GM21515 (cell line): ENCODE data around the gene BCAS4.

Experiments used
- ATAC-seq: cut with Tn5 transposase; IDR thresholded peaks from one replicate; pipeline ENCODE4 v1.9.1; 2021; ENCODE audit not compliant: unreplicated experiment

The BCAS4 gene

DNA sequence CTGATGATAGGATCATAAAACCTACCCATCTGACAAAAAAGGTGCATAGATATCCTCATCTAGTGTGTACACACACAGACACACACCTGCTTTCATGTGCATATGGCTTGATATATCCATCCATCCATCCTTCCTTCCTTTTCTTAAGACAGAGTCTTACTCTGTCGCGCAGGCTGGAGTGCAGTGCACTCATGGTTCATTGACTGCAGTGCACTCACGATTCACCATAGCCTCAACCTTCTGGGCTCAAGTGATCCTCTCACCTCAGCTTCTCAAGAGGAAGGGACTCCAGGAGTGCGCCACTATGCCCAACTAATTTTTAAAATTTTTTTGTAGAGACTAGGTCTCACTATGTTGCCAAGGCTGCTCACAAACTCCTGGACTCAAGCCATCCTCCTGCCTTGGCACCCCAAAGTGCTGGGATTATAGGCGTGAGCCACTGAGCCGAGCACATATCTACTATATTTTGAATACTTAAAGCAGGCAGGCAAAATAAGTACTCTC, 109.3 kb downstream of the BCAS4 start:
- no peak for ATAC-seq

DNA sequence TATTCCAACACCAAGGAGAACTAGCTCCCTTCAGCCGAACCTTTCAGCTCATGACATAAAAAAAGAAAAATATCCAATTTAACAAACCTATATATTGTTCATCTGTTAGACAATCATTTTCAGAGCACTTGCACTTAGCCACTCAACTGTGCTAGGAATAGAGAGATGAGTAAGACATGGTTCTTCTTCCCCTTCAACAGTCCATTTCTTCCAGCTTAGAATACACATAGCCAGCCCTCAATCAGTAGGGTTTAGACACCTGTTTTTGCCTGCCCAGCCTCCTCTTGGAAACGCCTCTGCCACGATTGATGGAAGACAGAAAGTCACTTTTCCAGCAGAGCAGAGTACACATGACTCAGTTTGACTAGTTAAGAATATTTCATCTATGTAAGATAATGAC, 114.6 kb downstream of the BCAS4 start:
- no peak for ATAC-seq

DNA sequence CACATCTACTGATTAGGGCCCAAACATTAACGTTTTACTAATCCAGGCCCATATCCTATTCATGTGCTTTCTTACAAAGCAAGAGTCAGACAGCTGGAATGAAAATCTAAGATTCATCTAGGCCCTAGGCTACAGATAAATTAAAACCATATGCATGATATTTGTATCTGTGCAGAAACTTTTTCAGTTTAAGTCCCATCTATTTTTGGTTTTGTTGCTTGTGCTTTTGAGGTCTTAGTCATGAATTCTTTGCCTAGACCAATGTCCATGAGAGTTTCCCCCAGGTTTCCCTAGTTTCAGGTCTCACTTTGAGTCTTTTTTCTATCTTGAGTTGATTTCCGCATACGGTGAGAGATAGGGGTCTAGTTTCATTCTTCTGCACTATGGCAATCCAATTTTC, 116.2 kb downstream of the BCAS4 start:
- ATAC-seq, result no peak

DNA sequence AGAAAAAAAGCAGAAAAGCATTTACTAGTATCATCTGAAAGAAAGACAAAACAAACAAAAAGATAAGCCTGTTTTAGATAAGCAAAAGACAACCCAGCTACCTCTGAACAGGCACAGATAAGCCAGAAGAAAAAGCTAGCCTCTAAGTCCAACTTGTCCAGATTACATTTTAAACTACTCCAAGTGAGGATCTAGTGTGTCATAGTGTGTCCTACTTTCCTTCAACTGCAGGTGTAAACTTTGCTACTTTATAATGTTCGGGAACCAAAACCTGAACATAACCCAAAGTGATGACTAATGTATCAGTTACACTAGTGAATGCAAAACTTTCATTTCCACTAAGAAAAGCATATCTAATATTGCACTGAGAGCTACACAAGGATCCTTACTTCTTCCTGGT, 116.9 kb downstream of the BCAS4 start:
- no peak for ATAC-seq

DNA sequence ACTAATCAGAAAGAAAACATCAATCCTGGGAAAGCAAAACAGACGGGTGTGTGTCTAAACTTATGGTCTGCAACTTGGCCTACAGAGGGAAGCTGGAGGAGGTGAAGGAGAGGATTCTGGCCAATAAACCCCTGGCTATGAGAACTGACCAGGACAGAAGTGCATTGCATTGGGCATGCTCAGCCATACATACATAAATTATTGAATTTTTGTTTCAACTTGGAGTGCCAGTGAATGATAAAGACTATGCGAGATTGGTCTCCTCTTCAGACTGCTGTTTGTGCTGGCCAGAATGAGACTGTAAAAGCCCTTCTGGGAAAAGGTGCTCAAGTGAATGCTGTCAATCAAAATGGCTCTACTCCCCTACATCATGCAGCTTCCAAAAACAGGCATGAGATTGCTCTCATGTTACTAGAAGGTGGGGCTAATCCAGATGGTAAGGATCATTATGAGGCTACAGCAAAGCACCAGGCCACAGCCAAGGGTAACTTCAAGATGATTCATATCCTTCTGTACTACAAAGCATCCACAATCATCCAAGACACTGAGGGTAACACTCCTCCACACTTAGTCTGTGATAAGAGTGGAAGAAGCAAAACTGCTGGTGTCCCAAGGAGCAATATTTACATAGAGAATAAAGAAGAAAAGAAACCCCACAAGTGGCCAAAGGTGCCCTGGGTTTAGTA, 119.0 kb downstream of the BCAS4 start:
- ATAC-seq, result no peak

DNA sequence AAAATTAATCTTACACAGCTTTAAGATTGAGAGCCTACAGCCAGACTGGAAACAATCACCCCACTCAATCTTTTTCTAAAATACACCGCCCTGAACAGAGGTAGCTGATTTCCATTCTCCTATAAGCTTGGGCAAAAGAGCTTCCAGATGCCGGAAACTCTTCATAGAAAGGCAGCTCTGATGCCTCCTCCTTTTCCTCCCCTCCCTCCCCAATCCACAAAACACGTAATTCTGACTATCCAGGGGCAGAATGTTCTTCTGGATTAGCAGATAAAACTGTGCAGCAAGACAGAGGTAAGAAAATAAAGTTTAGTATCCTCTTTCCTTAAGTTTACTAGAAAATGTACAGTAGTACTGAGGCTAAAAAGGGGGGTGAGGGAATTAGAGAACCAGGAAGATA, 120.6 kb downstream of the BCAS4 start:
- ATAC-seq, result no peak

DNA sequence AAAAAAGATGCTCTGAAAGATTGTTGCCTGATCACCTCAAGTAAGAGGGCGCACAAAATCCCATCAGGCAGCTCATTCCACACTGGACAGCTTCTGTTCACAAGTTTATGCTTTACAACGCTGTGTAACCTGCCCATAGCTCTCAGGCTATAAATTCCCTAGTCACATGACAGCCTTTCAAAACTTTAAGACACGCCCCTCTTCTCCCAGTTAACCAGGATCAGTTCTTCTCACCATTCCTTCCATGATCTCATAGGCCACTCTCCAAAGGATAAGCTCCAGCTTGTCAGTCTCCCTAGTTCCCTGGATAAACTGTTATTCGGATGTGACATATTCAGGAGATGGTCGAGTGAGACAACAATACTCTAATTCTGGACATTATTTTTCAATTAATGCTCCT, 121.4 kb downstream of the BCAS4 start:
- ATAC-seq, result no peak

DNA sequence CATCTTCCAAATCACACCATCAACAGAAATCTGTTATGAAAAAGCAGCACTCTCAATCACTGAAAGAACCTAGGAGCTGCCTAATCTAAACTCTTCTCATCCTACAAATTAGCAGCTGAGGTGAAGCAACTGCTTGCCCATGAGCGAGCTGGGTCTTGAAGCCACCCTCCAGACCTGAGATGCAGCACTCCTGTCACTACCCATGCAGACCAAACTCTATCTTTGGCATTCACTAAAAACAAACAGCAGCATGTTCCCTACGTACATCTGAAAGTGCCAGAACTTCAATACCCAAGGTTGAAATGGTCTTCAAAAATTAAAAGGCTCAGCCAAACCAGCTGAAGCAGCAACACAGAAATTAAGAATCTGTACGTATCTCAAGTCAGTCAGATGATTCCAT, 122.1 kb downstream of the BCAS4 start:
- no peak for ATAC-seq

DNA sequence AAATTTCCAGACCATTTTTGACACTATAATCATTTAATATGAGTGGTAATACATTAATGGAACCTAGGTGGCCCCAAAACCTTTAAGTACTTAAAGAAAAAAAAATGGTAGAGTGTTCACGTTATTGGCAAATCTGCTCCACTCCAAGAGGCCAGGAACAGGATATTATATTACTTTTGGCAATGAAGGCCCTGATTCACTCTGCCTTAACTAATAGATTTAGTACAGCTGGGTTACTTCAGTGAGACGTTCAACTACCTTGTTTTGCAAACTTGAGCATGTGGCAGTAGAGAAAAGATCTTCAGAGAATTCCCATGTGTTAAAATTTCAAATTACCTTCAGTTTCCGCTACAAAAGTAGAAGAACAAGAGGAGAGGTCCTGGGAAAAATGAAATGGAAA, 123.5 kb downstream of the BCAS4 start:
- ATAC-seq, result no peak

DNA sequence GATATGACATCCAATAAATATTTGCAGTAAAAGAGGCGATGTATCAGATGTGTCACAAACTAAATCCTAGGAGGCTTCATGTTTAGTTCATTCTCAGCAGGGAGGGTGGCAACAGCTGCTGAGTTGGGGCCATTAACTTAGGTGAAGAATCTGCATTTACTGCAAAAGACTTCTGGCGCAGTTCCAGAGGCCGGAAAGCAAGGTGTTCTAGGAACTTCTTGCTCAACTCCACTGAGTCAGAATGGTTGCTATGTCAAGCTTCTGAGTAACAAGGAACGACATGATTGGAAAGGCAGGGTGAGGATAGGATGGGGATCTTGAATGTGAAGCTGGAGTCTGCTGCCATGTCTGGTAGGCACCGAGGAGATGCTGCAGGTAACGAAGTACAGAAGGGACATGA, 124.7 kb downstream of the BCAS4 start:
- ATAC-seq, result no peak

DNA sequence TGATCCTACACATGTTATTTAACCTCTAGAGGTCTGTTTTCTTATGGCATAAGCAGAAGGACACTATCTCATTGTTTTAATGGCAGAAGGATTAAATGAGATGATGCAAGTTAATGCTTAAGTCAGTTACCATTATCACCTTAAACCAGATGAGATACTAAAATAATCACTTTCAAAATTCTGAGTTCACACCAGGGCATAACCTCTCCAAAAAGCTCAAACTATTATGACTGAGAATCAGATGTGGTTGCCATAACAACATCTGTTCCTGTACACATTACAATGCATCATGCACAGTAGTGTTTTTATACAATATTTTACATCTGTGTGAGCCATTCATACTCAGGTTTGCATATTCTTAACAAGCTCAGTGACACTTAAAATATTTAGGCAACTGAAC, 126.1 kb downstream of the BCAS4 start:
- ATAC-seq, result no peak

DNA sequence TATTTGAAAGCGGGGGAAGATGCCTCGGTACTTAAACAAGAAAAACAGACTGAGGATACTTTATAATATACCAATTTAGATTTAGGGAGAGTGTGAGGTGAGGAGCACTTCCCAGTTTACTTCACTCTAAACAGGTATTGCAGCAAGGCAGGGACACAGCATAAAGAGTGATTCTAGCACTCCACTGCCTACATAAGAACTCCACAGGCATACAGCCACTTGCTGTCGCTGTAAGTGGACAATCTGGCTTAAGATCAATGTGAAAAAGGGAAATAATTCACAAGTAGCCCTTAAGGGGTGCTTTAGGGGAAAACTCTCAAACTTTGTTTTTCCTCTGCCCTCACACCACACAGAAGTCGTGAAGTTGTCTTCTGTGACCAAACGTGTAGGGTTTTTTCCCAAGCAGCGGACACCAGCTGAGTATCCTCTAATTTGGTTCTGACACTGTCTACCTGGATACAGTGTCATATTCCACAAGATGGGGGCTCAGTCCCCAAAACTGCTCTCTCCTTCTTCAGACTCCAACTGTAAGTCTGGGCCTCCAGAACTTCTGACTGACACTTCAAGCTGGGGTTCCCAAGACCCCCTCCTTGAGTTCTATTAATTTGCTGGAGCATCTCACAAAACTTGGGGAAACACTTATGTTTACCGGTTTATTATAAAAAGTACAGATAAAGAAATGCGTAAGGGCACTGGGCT, 127.1 kb downstream of the BCAS4 start:
- no peak for ATAC-seq

DNA sequence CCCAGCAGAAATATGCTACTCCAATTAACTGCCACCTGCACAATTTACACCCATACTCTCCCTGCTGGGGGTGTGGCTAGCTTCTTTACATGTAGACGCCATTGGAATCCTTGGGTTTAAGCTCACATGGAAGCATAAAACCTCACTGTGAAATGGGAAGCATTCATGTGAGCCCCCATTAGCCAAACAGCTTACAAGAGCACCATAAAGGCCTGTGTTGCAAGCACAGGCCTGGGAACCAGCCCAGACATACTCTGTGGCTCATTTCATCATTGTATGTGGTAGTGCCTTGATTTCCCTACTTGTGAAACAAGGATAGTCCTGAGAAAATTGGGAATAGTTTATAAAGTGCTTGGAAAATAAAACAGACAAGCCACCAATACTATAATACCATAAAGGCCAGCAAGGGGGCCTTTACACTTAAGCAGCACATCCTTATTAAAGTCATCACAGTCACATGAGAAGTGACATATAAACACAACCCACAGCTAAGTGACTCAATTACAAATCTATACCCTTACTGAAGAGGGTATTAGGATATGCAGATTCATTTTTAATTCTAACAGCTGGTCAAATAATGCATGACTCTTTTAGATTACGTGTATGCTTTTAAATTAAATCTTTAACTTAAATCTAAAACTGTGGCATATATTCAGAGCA, 129.5 kb downstream of the BCAS4 start:
- ATAC-seq, result no peak

DNA sequence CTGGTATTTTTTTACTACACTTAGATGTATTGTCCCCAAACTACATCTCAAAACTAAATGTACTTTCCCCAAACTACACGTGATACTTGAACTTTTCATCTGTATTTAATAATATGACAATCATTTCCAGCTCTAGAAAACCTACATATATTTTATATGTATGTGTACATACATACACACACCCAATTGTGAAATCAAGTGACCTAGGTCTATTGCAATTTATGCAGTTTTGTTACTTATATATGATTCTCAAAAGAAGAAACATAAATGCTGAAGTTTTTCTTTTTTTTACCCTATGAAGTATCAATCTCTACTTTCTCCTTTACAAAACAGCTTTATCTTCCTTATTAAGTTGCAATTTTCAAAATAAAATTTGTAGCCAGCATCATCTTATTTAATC, 131.7 kb downstream of the BCAS4 start:
- ATAC-seq, result no peak
